ENCODE results near the gene ADGRG6. TPM values are rescaled to one million over a fixed set of nuclear protein-coding genes. Genes with fewer than 3 reads are reported as not detected.

ADGRG6 gene
- total and polyA plus RNA-seq, 2 experiments from 2014 or later: 2.4 to 8.7 TPM

DNA sequence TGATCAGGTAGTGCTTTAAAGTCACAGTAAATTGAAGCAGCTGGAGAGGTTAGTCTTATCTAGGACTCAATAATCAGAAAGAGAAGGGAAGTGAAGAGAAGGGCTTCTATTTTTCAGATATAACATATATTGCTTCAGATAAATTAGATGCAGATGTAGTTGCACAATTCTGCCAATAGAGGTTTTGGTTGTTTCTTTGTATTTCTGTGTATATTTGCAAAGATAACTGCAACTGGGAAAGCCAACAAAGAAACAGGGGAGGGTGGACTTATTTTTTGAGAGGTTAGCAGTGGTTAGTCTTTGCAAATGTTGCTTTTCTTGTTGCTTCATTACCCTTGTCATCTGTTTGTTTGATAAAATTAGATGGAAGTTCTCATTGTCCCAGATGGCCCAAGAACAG lies 106.6 kb downstream of the ADGRG6 start:
- Histone ChIP-seq H3K9me3 (ENCODE audit: low read depth) (no peaks in the 10 kb centered on the region), H3K27me3 (no peaks in the 10 kb centered on the region), H3K27ac (no peak overlapping the region), H3K36me3 (no peaks in the 10 kb centered on the region), H3K4me3 (no peak overlapping the region), H3K4me1 (ENCODE audit: low read depth) (no peaks in the 10 kb centered on the region)
- TF ChIP-seq, protein P1, sequence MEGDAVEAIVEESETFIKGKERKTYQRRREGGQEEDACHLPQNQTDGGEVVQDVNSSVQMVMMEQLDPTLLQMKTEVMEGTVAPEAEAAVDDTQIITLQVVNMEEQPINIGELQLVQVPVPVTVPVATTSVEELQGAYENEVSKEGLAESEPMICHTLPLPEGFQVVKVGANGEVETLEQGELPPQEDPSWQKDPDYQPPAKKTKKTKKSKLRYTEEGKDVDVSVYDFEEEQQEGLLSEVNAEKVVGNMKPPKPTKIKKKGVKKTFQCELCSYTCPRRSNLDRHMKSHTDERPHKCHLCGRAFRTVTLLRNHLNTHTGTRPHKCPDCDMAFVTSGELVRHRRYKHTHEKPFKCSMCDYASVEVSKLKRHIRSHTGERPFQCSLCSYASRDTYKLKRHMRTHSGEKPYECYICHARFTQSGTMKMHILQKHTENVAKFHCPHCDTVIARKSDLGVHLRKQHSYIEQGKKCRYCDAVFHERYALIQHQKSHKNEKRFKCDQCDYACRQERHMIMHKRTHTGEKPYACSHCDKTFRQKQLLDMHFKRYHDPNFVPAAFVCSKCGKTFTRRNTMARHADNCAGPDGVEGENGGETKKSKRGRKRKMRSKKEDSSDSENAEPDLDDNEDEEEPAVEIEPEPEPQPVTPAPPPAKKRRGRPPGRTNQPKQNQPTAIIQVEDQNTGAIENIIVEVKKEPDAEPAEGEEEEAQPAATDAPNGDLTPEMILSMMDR (IDR thresholded peaks at IDR 0.05; ENCODE audit: low read depth, low read length): no peak
- no peak for DNase-seq (ENCODE audit: low read depth in 1 of 2, low spot score in 1 of 2)

DNA sequence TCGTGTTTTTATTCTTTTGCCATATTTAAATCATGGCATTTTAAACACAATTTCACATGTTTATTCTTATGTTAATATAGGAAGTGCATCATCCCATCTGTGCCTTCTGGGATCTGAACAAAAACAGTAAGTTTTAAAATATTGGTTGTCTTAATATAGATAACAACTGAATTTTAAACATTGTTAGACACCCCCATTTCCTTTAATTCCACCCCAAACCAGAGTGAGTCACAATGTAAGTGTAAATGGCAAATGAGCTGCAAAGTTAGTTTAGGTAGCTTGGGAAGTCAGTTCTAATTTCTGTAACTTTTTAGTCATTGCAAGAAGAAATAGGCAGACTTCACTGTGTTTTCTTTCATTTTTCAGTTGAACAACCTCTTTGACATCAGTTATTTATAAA lies 108.0 kb downstream of the ADGRG6 start:
- Histone ChIP-seq H3K4me1 (ENCODE audit: low read depth) (no peaks in the 10 kb centered on the region), H3K36me3 (no peaks in the 10 kb centered on the region), H3K27me3 (no peaks in the 10 kb centered on the region), H3K9me3 (ENCODE audit: low read depth) (no peaks in the 10 kb centered on the region), H3K27ac (no peak overlapping the region), H3K4me3 (no peak overlapping the region)
- TF ChIP-seq, protein P1 (IDR thresholded peaks at IDR 0.05; ENCODE audit: low read depth, low read length): no peak
- no peak for DNase-seq (ENCODE audit: low read depth in 1 of 2, low spot score in 1 of 2)

DNA sequence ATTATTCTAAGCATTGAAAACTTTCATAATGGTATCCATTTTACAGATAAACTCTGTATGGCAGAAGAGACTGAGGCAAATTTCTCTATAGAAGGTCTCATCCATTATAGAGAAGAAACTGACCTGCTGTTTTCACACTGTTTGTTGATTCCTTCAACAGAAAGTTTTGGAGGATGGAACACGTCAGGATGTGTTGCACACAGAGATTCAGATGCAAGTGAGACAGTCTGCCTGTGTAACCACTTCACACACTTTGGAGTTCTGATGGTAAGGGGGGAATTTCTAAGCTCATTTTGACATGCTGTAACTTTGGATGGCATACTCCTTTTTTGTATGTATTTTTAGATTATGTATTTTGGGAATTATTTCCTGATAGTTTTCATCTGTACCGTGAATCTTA lies 109.3 kb downstream of the ADGRG6 start:
- no peaks in the 10 kb centered on the region for H3K4me1 ChIP-seq (ENCODE audit: low read depth)
- H3K4me3 ChIP-seq: no peak overlapping the region
- TF ChIP-seq, protein P1 (IDR thresholded peaks at IDR 0.05; ENCODE audit: low read depth, low read length): no peak
- no peak overlapping the region for H3K27ac ChIP-seq
- no peak for DNase-seq (ENCODE audit: low read depth in 1 of 2, low spot score in 1 of 2)
- H3K9me3 ChIP-seq (ENCODE audit: low read depth): no peaks in the 10 kb centered on the region
- no peaks in the 10 kb centered on the region for H3K27me3 ChIP-seq
- H3K36me3 ChIP-seq: no peaks in the 10 kb centered on the region

DNA sequence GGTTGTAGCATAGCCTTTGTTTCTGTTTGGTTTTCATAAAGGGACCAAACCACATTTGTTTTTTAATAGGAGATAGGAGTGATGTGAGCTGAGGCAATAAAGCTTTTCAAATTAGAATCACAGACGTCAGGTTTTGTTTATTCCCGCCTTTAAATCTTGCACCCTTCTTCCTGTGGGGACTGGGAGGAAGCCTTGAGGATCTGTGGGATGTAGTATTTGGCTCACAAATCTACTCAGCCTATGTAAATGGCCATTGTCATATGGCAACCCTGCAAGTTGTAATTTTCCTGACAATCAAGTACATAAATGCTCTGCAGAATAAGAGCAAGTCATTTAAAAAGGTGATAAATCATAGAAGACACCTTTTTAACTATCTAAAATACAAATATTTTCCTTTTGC lies 110.4 kb downstream of the ADGRG6 start:
- Histone ChIP-seq H3K9me3 (ENCODE audit: low read depth) (no peaks in the 10 kb centered on the region), H3K36me3 (no peaks in the 10 kb centered on the region), H3K27me3 (no peaks in the 10 kb centered on the region), H3K27ac (no peak overlapping the region), H3K4me1 (ENCODE audit: low read depth) (no peaks in the 10 kb centered on the region), H3K4me3 (no peak overlapping the region)
- no peak for DNase-seq (ENCODE audit: low read depth in 1 of 2, low spot score in 1 of 2)
- TF ChIP-seq, protein P1 (IDR thresholded peaks at IDR 0.05; ENCODE audit: low read depth, low read length): no peak

DNA sequence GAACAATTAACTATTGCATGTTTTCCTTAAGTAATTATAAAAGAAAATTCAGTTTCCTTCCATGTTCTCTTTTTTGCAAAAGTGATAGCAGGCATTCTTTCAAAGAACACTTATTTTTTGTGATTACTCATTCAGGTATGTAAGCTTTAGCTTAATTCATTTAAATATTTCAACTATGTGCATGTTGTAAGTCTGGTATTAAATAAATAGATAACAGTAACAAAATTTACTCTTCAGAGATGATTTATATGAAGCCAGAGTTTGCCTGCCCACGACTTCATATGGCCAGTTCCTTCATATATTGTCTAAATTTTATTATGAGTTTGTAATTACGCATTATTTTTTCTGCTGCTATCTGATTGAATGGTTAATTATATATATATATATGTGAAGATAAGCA lies 110.9 kb downstream of the ADGRG6 start:
- Histone ChIP-seq H3K27ac (no peak overlapping the region), H3K4me3 (no peak overlapping the region), H3K36me3 (no peaks in the 10 kb centered on the region), H3K9me3 (ENCODE audit: low read depth) (no peaks in the 10 kb centered on the region), H3K27me3 (no peaks in the 10 kb centered on the region), H3K4me1 (ENCODE audit: low read depth) (no peaks in the 10 kb centered on the region)
- TF ChIP-seq, protein P1 (IDR thresholded peaks at IDR 0.05; ENCODE audit: low read depth, low read length): no peak
- DNase-seq (ENCODE audit: low read depth in 1 of 2, low spot score in 1 of 2): no peak

DNA sequence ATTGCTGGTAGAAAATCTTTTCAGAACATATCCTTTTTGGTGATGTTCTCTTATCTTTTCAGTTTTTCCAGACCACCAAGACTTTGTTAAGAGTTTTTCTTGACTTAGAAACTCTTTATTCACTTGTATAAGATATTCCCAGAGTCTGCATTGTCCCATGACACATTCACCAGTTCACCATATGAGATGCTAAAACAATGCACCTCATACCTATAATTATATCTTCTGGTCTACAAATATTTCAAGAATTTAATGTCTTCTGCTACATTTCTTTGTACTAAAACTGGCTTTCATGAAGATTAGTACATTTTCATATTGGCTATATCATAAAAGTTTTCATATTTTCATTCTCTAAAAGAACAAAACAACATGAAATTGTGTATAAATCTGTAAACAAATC lies 111.3 kb downstream of the ADGRG6 start:
- Histone ChIP-seq H3K27me3 (no peaks in the 10 kb centered on the region), H3K4me3 (no peak overlapping the region), H3K4me1 (ENCODE audit: low read depth) (no peaks in the 10 kb centered on the region), H3K36me3 (no peaks in the 10 kb centered on the region), H3K9me3 (ENCODE audit: low read depth) (no peaks in the 10 kb centered on the region), H3K27ac (no peak overlapping the region)
- TF ChIP-seq, protein P1 (IDR thresholded peaks at IDR 0.05; ENCODE audit: low read depth, low read length): no peak
- DNase-seq (ENCODE audit: low read depth in 1 of 2, low spot score in 1 of 2): no peak

Measured in cardiac muscle cell (in vitro differentiated cells and primary cell).